Left colon (tissue), 2 donors: ENCODE data around the gene ATAD3B. TPM values are rescaled to one million over a fixed set of nuclear protein-coding genes. Genes with fewer than 3 reads are reported as not detected.
"Not testable (repeated sequence)": the region's sequence is repeated elsewhere in the genome, so short reads cannot be mapped to it uniquely, and the experiment has no call there.

ENCODE experiments used
- ATAC-seq: fragments of 200-7000 bp; cut with Tn5 transposase; one replicate; pipeline ENCODE4 v1.9.1; 2020; ENCODE audit warnings: mild to moderate bottlenecking, moderate library complexity
- DNase-seq, 2 donors: peaks; one replicate each; pipeline ENCODE4 v3.0.0-alpha.2; 2020
- intact Hi-C, 2 donors: fragments of 100-400 bp; cut with DNase I in 1 of 2; cut with micrococcal nuclease in 1 of 2; formaldehyde crosslinking; loops; one replicate each; pipeline versions ENCODE4 v1.11.2 to v1.14.0; 2022; cut with DNase I, micrococcal nuclease
- total RNA-seq, 2 donors: library from RNA; stranded (reverse); fragmentation: NEBNext Ultra II Directional; extraction: Animal tissue kit (Norgen Biotek cat#: 25700); gene quantifications; one replicate each; pipeline ENCODE4 v1.2.1, GENCODE V29; 2021
- donor health status: DM: no; HTN: no; CAD: no.
- donor health status: DM: yes; HTN: yes; CAD: no.

ATAD3B gene
- total RNA-seq, 2 donors from 2014 or later: 15.2 to 16.4 TPM

- DNase-seq, ATAC-seq, intact Hi-C loops: not testable (repeated sequence)
These were observed 22.7 kb downstream of the ATAD3B start for GRCh38 chr1:1494311-1494710.

GRCh38 chr1:1495461-1495975 lies 24.0 kb downstream of the ATAD3B start:
- ATAC-seq, DNase-seq, intact Hi-C loops: not testable (repeated sequence)

GRCh38 chr1:1504777-1505365 lies 33.3 kb downstream of the ATAD3B start:
- ATAC-seq: peak; percentile 73
- intact Hi-C loops: loop anchor here in 1 of 2 donors (5.0 kb wide), 1 partner anchor 63 kb away; no protein-coding TSS in a partner anchor
- DNase-seq: peak; percentile 75 to 81

GRCh38 chr1:1505366-1505798 lies 33.8 kb downstream of the ATAD3B start:
- ATAC-seq (peak; percentile 79), DNase-seq (peak; percentile 56 to 65)
- intact Hi-C loops: not testable (repeated sequence)

- ATAC-seq, DNase-seq, intact Hi-C loops: not testable (repeated sequence)
These were observed 34.2 kb downstream of the ATAD3B start for GRCh38 chr1:1505801-1506200.

- no peak for ATAC-seq
- intact Hi-C loops: no loop called here
- no peak for DNase-seq
These were observed 35.7 kb downstream of the ATAD3B start for GRCh38 chr1:1507305-1507704.

- intact Hi-C loops, ATAC-seq, DNase-seq: not testable (repeated sequence)
These were observed 37.4 kb downstream of the ATAD3B start for GRCh38 chr1:1508775-1509464.

- ATAC-seq, intact Hi-C loops: not testable (repeated sequence)
These were observed 37.9 kb downstream of the ATAD3B start for GRCh38 chr1:1509465-1509850.

GRCh38 chr1:1510912-1511532 lies 39.5 kb downstream of the ATAD3B start:
- DNase-seq: peak; percentile 13 to 56
- peak; percentile 5 for ATAC-seq
- intact Hi-C loops: no loop called here

More at GRCh38 chr1:1509465-1509850, 37.9 kb downstream of the ATAD3B start:
- DNase-seq: not testable (repeated sequence)

GRCh38 chr1:1511533-1512285 lies 40.1 kb downstream of the ATAD3B start, which contains the start of gene ATAD3A:
Gene ATAD3A, plus strand, starts transcription at chr1:1512162. Its CDS starts 107 bp downstream, at chr1:1512269.
- intact Hi-C loops: no loop called here
- ATAC-seq (peak; percentile 97), DNase-seq (peak; percentile 98 to 99)

GRCh38 chr1:1512425-1512824 lies 40.9 kb downstream of the ATAD3B start:
- DNase-seq: peak in 1 of 2 donors; percentile 16

GRCh38 chr1:1513675-1514074 lies 42.1 kb downstream of the ATAD3B start:
- intact Hi-C loops, DNase-seq, ATAC-seq: not testable (repeated sequence)

More at GRCh38 chr1:1512425-1512824, 40.9 kb downstream of the ATAD3B start:
- ATAC-seq: peak; percentile 7
- intact Hi-C loops: not testable (repeated sequence)

GRCh38 chr1:1514376-1514775 lies 42.8 kb downstream of the ATAD3B start:
- DNase-seq, ATAC-seq, intact Hi-C loops: not testable (repeated sequence)

- intact Hi-C loops, ATAC-seq: not testable (repeated sequence)
These were observed 45.4 kb downstream of the ATAD3B start for GRCh38 chr1:1516923-1517322.

GRCh38 chr1:1517973-1518620 lies 46.5 kb downstream of the ATAD3B start:
- intact Hi-C loops: no loop called here
- no peak for ATAC-seq
- DNase-seq: no peak

More at GRCh38 chr1:1516923-1517322, 45.4 kb downstream of the ATAD3B start:
- DNase-seq: not testable (repeated sequence)

- DNase-seq, ATAC-seq, intact Hi-C loops: not testable (repeated sequence)
These were observed 47.0 kb downstream of the ATAD3B start for GRCh38 chr1:1518621-1519007.

GRCh38 chr1:1519805-1520505 lies 48.4 kb downstream of the ATAD3B start:
- DNase-seq, intact Hi-C loops, ATAC-seq: not testable (repeated sequence)
